Measurements from ENCODE around the gene KMT2C.

The KMT2C gene

GRCh38 chr7:152185558-152185957 is 250.2 kb downstream of the KMT2C start:
- H3K4me3 ChIP-seq (ENCODE audit: low read length), result no peak overlapping the region
- TF ChIP-seq ZNF274 (IDR thresholded peaks at IDR 0.05; ENCODE audit: low read depth, low read length), result no peak

DNA sequence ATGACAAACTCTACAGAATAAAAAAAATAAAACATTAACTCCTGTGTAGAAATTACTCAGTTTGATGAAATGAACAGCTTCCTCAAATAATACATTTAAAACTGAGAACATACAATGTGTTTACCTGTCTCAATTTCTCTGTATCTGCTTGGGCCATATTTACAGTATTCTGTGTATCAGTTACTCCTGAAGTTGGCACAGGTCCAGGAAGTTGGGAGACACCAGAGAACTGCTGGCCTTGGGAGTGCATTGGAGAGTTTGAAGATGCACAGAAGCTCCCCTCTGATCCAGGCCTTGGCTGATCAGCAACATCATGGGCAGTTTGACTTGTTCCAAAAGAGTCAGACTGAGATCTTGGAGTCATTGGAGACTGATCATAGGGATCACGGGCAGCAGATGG is 255.2 kb downstream of the KMT2C start:
- H3K4me3 ChIP-seq (ENCODE audit: low read length), result no peak overlapping the region
- no peak for TF ChIP-seq ZNF274 (IDR thresholded peaks at IDR 0.05; ENCODE audit: low read depth, low read length)

- no peak for TF ChIP-seq ZNF274 (IDR thresholded peaks at IDR 0.05; ENCODE audit: low read depth, low read length)
- no peak overlapping the region for H3K4me3 ChIP-seq (ENCODE audit: low read length)
Measured at GRCh38 chr7:152180048-152180447, 255.8 kb downstream of the KMT2C start.

- no peak overlapping the region for H3K4me3 ChIP-seq (ENCODE audit: low read length)
- TF ChIP-seq ZNF274 (IDR thresholded peaks at IDR 0.05; ENCODE audit: low read depth, low read length), result no peak
Measured at GRCh38 chr7:152178405-152179058, 257.3 kb downstream of the KMT2C start.

DNA sequence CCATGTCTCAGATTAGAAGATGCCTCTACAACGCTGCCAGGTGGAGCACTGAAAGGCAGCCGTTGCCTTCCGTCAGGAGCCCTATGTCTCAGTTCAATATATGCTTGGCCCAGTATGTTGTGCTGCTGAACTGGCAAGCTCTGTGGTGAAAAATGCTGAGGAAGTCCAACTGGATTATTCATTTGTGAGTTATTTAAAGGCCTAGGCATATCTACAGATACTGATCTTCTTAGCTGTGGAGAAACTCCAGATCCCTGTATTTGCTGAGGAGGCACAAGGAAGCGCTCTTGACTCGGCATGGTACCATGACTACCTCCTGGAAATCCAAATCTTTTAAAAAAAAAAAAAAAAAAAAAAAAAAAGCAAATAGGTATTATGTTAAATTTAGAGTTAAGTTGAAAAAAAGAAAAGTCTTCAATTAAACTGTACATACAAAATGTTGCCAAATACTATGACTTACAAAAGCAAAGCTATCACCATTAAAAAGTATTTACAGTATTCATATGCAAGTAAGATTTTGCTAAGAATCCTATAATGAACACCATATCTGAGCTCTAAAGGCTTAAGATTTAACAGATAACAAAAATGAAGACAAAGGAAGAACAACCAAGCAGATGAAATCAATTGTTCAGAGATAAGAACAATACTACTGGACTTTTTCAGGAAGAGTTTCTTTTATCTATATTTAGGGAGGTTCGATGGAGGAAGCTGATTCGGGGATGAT is 258.0 kb downstream of the KMT2C start:
- H3K4me3 ChIP-seq (ENCODE audit: low read length), result no peak overlapping the region
- TF ChIP-seq ZNF274 (IDR thresholded peaks at IDR 0.05; ENCODE audit: low read depth, low read length), result no peak

DNA sequence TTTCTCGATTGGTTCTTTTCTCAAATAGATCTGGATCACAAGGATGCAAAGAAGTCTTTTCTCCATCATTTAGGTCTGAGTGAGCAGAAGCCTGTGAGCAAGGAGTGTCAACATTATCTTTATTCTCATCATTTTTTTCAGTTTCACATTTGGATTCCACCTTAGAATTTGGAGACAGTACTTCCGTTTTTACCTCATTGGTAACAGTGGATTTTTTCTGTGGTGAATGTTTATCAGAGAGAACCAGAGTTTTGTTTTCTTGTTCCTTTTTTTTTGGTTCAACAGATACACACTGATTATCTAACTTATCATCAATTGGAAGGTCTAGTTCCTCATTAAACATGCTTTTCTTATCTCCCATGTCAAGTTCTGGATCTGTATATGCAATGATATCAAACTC is 259.0 kb downstream of the KMT2C start:
- H3K4me3 ChIP-seq (ENCODE audit: low read length), result no peak overlapping the region
- TF ChIP-seq ZNF274 (IDR thresholded peaks at IDR 0.05; ENCODE audit: low read depth, low read length), result no peak

DNA sequence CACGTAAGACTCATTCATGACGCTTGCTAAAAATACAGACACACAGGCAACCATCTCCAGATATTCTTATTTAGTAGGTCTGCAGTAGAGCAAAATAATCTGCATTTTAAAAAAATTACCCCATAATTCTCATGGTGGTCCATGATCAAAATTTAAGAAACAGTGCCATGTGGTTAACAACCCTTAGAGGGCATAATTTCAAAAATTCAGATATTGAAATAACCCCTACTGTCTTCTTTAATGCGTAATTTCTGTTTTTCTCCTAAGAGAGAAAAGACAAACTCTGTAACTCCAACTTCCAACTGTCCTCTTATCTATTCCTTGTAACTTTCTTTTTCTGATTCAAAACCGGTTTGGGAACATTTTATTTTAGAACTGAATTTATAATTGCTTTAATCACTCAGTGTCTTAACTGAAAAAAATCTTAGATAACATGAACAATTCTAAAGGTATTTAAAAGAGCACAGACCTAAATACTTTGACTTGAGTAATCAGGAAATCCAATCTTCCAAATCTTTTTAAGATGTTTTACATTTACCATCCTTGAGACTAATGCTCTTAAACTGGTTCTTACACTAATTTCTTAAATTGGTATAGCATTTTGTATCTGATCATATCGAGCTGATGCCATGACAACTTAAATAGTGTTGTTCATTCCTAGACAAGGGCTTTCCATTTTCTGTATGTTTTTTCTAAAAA is 262.3 kb downstream of the KMT2C start:
- no peak overlapping the region for H3K4me3 ChIP-seq (ENCODE audit: low read length)
- TF ChIP-seq ZNF274 (IDR thresholded peaks at IDR 0.05; ENCODE audit: low read depth, low read length), result no peak

- H3K4me3 ChIP-seq (ENCODE audit: low read length), result no peak overlapping the region
- no peak for TF ChIP-seq ZNF274 (IDR thresholded peaks at IDR 0.05; ENCODE audit: low read depth, low read length)
Measured at GRCh38 chr7:152162287-152162686, 273.5 kb downstream of the KMT2C start.

DNA sequence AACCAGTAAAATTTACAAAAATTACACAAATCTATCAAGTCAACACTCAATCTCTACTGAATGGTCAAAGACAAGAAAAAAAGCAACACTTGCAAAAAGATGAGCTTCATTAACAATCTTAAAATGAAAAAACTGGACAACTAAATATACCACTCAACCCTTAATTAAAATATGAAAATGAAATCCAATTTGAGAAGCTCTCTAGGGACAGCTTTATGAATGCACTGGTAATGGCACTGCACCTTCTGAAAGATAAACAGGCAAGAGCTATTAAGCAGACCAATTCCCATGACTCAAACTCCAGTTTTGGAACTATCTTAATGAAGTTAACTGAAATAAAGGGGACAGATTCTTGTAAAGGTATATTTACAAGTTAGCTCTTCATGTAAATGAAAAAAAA is 274.6 kb downstream of the KMT2C start:
- no peak for TF ChIP-seq ZNF274 (IDR thresholded peaks at IDR 0.05; ENCODE audit: low read depth, low read length)
- H3K4me3 ChIP-seq (ENCODE audit: low read length), result no peak overlapping the region

GRCh38 chr7:152158801-152159587 is 276.8 kb downstream of the KMT2C start:
- H3K4me3 ChIP-seq (ENCODE audit: low read length), result peak overlapping the region; percentile 64; the same call in 1 of the 2 replicates
- TF ChIP-seq ZNF274 (IDR thresholded peaks at IDR 0.05; ENCODE audit: low read depth, low read length), result no peak

GRCh38 chr7:152152267-152152666 is 283.5 kb downstream of the KMT2C start:
- TF ChIP-seq ZNF274 (IDR thresholded peaks at IDR 0.05; ENCODE audit: low read depth, low read length), result no peak
- no peak overlapping the region for H3K4me3 ChIP-seq (ENCODE audit: low read length)

- no peak overlapping the region for H3K4me3 ChIP-seq (ENCODE audit: low read length)
- no peak for TF ChIP-seq ZNF274 (IDR thresholded peaks at IDR 0.05; ENCODE audit: low read depth, low read length)
Measured at GRCh38 chr7:152149363-152149762, 286.4 kb downstream of the KMT2C start.

GRCh38 chr7:152148706-152149105 is 287.1 kb downstream of the KMT2C start:
- H3K4me3 ChIP-seq (ENCODE audit: low read length), result no peak overlapping the region
- no peak for TF ChIP-seq ZNF274 (IDR thresholded peaks at IDR 0.05; ENCODE audit: low read depth, low read length)

- no peak for TF ChIP-seq ZNF274 (IDR thresholded peaks at IDR 0.05; ENCODE audit: low read depth, low read length)
- no peak overlapping the region for H3K4me3 ChIP-seq (ENCODE audit: low read length)
Measured at GRCh38 chr7:152145853-152146466, 289.8 kb downstream of the KMT2C start.

Measured in GM08714 (cell line).